Ectodermal cell (in vitro differentiated cells): Measurements from ENCODE around the gene CEACAM20.
"Not testable (repeated sequence)": the region's sequence is repeated elsewhere in the genome, so short reads cannot be mapped to it uniquely, and the experiment has no call there.

Experiments used
- H3K27ac ChIP-seq: 2 replicates; pipeline ENCODE4 v1.7.0; 2013; ENCODE audit warnings: mild to moderate bottlenecking, low read depth, low read length; ENCODE audit not compliant: insufficient read depth, poor library complexity, severe bottlenecking
- H3K27me3 ChIP-seq: 2 replicates; pipeline ENCODE4 v1.7.0; 2013; ENCODE audit warnings: mild to moderate bottlenecking, low read length; ENCODE audit not compliant: insufficient read depth, control insufficient read depth, poor library complexity, severe bottlenecking
- H3K36me3 ChIP-seq: one replicate; pipeline ENCODE4 v1.7.0; 2013; ENCODE audit warnings: low read length; ENCODE audit not compliant: control insufficient read depth, insufficient read depth
- H3K4me1 ChIP-seq: one replicate; pipeline ENCODE4 v1.7.0; 2013; ENCODE audit warnings: low read length; ENCODE audit not compliant: control insufficient read depth, insufficient read depth
- H3K4me3 ChIP-seq: 2 replicates; pipeline ENCODE4 v1.7.0; 2013; ENCODE audit warnings: low read depth, low read length, control low read depth; ENCODE audit not compliant: insufficient read depth
- H3K9me3 ChIP-seq: 2 replicates; pipeline ENCODE4 v1.7.0; 2013; ENCODE audit warnings: mild to moderate bottlenecking, low read length, moderate library complexity; ENCODE audit not compliant: control insufficient read depth
- WGBS, 2 experiments: methylation state at CpG; one replicate each; pipeline ENCODE4 v1.1.7; 2013; ENCODE audit warnings: missing lambda C conversion rate in 2 of 2; 5-methylcytosine and 5-hydroxymethylcytosine counted together

The CEACAM20 gene

GRCh38 chr19:44570984-44571684 is 41.7 kb upstream of the CEACAM20 start:
- Histone ChIP-seq H3K36me3 (no peaks in the 10 kb centered on the region), H3K4me3 (no peak overlapping the region)

GRCh38 chr19:44570603-44570983 is 41.1 kb upstream of the CEACAM20 start:
- no peaks in the 10 kb centered on the region for H3K27me3 ChIP-seq
- no peak overlapping the region for H3K27ac ChIP-seq
- no peak overlapping the region for H3K4me3 ChIP-seq
- 54 to 62% methylated on average over 3 of the region's 3 CpGs for WGBS, 2 experiments
- no peaks in the 10 kb centered on the region for H3K9me3 ChIP-seq
- H3K36me3 ChIP-seq, result no peaks in the 10 kb centered on the region
- no peaks in the 10 kb centered on the region for H3K4me1 ChIP-seq

More at GRCh38 chr19:44570984-44571684, 41.7 kb upstream of the CEACAM20 start:
- Histone ChIP-seq H3K4me1 (no peaks in the 10 kb centered on the region), H3K27me3 (no peaks in the 10 kb centered on the region), H3K9me3 (no peaks in the 10 kb centered on the region), H3K27ac (no peak overlapping the region)
- 66 to 67% methylated on average over 12 to 13 of the region's 13 CpGs for WGBS, 2 experiments

- Histone ChIP-seq H3K36me3 (no peaks in the 10 kb centered on the region), H3K4me3 (no peak overlapping the region), H3K4me1 (no peaks in the 10 kb centered on the region), H3K9me3 (no peaks in the 10 kb centered on the region), H3K27ac (no peak overlapping the region), H3K27me3 (no peaks in the 10 kb centered on the region)
- WGBS, 2 experiments, result 84% methylated on average over 2 of the region's 2 CpGs
These were observed 38.3 kb upstream of the CEACAM20 start for GRCh38 chr19:44567745-44568144.

GRCh38 chr19:44566984-44567383 is 37.5 kb upstream of the CEACAM20 start:
- no peak overlapping the region for H3K4me3 ChIP-seq
- no peaks in the 10 kb centered on the region for H3K4me1 ChIP-seq
- no peaks in the 10 kb centered on the region for H3K36me3 ChIP-seq
- no peaks in the 10 kb centered on the region for H3K9me3 ChIP-seq
- H3K27me3 ChIP-seq, result no peaks in the 10 kb centered on the region
- 66 to 89% methylated on average over 1 to 3 of the region's 5 CpGs for WGBS, 2 experiments
- no peak overlapping the region for H3K27ac ChIP-seq

GRCh38 chr19:44563086-44563655 is 33.7 kb upstream of the CEACAM20 start:
- WGBS, 2 experiments, result 95 to 97% methylated on average over 31 to 33 of the region's 33 CpGs
- H3K36me3 ChIP-seq, H3K9me3 ChIP-seq, H3K4me1 ChIP-seq, H3K27me3 ChIP-seq, H3K4me3 ChIP-seq, H3K27ac ChIP-seq: not testable (repeated sequence)

- Histone ChIP-seq H3K4me3 (no peak overlapping the region), H3K9me3 (no peaks in the 10 kb centered on the region), H3K4me1 (no peaks in the 10 kb centered on the region), H3K36me3 (no peaks in the 10 kb centered on the region), H3K27ac (no peak overlapping the region), H3K27me3 (no peaks in the 10 kb centered on the region)
- WGBS, 2 experiments, result 89 to 94% methylated on average over 2 of the region's 2 CpGs
These were observed 28.5 kb upstream of the CEACAM20 start for GRCh38 chr19:44557933-44558332.

GRCh38 chr19:44554641-44555246 is 25.3 kb upstream of the CEACAM20 start:
- Histone ChIP-seq H3K4me1 (no peaks in the 10 kb centered on the region), H3K9me3 (no peaks in the 10 kb centered on the region), H3K4me3 (no peak overlapping the region), H3K27me3 (no peaks in the 10 kb centered on the region), H3K36me3 (no peaks in the 10 kb centered on the region), H3K27ac (no peak overlapping the region)
- 94 to 96% methylated on average over 2 of the region's 2 CpGs for WGBS, 2 experiments

- 84 to 86% methylated on average over 6 of the region's 6 CpGs for WGBS, 2 experiments
These were observed 24.1 kb upstream of the CEACAM20 start for GRCh38 chr19:44553478-44554171.

GRCh38 chr19:44552324-44552723 is 22.8 kb upstream of the CEACAM20 start:
- WGBS, 2 experiments, result 6 to 7% methylated on average over 5 of the region's 5 CpGs

More at GRCh38 chr19:44553478-44554171, 24.1 kb upstream of the CEACAM20 start:
- H3K9me3 ChIP-seq, result no peaks in the 10 kb centered on the region
- no peaks in the 10 kb centered on the region for H3K36me3 ChIP-seq
- H3K27me3 ChIP-seq, result no peaks in the 10 kb centered on the region
- H3K4me1 ChIP-seq, result no peaks in the 10 kb centered on the region
- no peak overlapping the region for H3K4me3 ChIP-seq
- H3K27ac ChIP-seq, result no peak overlapping the region

GRCh38 chr19:44551850-44552249 is 22.4 kb upstream of the CEACAM20 start:
- Histone ChIP-seq H3K9me3 (no peaks in the 10 kb centered on the region), H3K27ac (no peak overlapping the region), H3K4me3 (no peak overlapping the region), H3K27me3 (no peaks in the 10 kb centered on the region), H3K4me1 (no peaks in the 10 kb centered on the region), H3K36me3 (no peaks in the 10 kb centered on the region)
- WGBS, 2 experiments, result 82% methylated on average over 4 of the region's 5 CpGs

More at GRCh38 chr19:44552324-44552723, 22.8 kb upstream of the CEACAM20 start:
- Histone ChIP-seq H3K9me3 (no peaks in the 10 kb centered on the region), H3K4me1 (no peaks in the 10 kb centered on the region), H3K27ac (no peak overlapping the region), H3K36me3 (no peaks in the 10 kb centered on the region), H3K27me3 (no peaks in the 10 kb centered on the region), H3K4me3 (no peak overlapping the region)
